Measurements from ENCODE around the gene QKI.

Gene QKI

GRCh38 chr6:163616452-163616851, 201.9 kb downstream of the QKI start:
- no peak overlapping the region for H3K27ac ChIP-seq (ENCODE audit: low read length)
- no peaks in the 10 kb centered on the region for H3K36me3 ChIP-seq (ENCODE audit: insufficient read depth, low read length)
- no peak for TF ChIP-seq CTCF (IDR thresholded peaks at IDR 0.05; ENCODE audit: borderline replicate concordance, extremely low read depth, low read length, poor library complexity, severe bottlenecking)
- no peak for TF ChIP-seq EZH2 (IDR thresholded peaks at IDR 0.05; ENCODE audit: borderline replicate concordance, low read depth, low read length, severe bottlenecking)
- no peak for DNase-seq
- H3K9ac ChIP-seq (ENCODE audit: low read depth, low read length): no peak overlapping the region
- no peaks in the 10 kb centered on the region for H3K79me2 ChIP-seq (ENCODE audit: insufficient read depth, low read length)
- peaks cover 4% of the 10 kb centered on the region for H3K9me3 ChIP-seq (ENCODE audit: insufficient read depth, low read length, severe bottlenecking)
- H4K20me1 ChIP-seq (ENCODE audit: insufficient read depth, low read length): no peaks in the 10 kb centered on the region
- H3K27me3 ChIP-seq (ENCODE audit: insufficient read depth, low read length, poor library complexity): no peaks in the 10 kb centered on the region
- H3K4me1 ChIP-seq (ENCODE audit: insufficient read depth, low read length): no peaks in the 10 kb centered on the region
- no peak overlapping the region for H3K4me2 ChIP-seq (ENCODE audit: insufficient read depth, low read length)
- ATAC-seq (ENCODE audit: insufficient read depth, low read depth): no peak
- H3K4me3 ChIP-seq (ENCODE audit: low read depth in 1 of 2, low read length in 2 of 2): no peak overlapping the region
- no peak overlapping the region for H2AFZ ChIP-seq (ENCODE audit: low read depth, low read length)

GRCh38 chr6:163617549-163617948, 203.0 kb downstream of the QKI start:
- H3K79me2 ChIP-seq (ENCODE audit: insufficient read depth, low read length): no peaks in the 10 kb centered on the region
- ATAC-seq (ENCODE audit: insufficient read depth, low read depth) (no peak), DNase-seq (no peak)
- no peak overlapping the region for H3K4me3 ChIP-seq (ENCODE audit: low read depth in 1 of 2, low read length in 2 of 2)
- H3K36me3 ChIP-seq (ENCODE audit: insufficient read depth, low read length): no peaks in the 10 kb centered on the region
- H4K20me1 ChIP-seq (ENCODE audit: insufficient read depth, low read length): no peaks in the 10 kb centered on the region
- no peak overlapping the region for H3K4me2 ChIP-seq (ENCODE audit: insufficient read depth, low read length)
- peaks cover 4% of the 10 kb centered on the region for H3K9me3 ChIP-seq (ENCODE audit: insufficient read depth, low read length, severe bottlenecking)
- TF ChIP-seq CTCF (IDR thresholded peaks at IDR 0.05; ENCODE audit: borderline replicate concordance, extremely low read depth, low read length, poor library complexity, severe bottlenecking) (no peak), EZH2 (IDR thresholded peaks at IDR 0.05; ENCODE audit: borderline replicate concordance, low read depth, low read length, severe bottlenecking) (no peak)
- no peak overlapping the region for H3K9ac ChIP-seq (ENCODE audit: low read depth, low read length)
- H3K4me1 ChIP-seq (ENCODE audit: insufficient read depth, low read length): no peaks in the 10 kb centered on the region
- no peak overlapping the region for H2AFZ ChIP-seq (ENCODE audit: low read depth, low read length)
- H3K27me3 ChIP-seq (ENCODE audit: insufficient read depth, low read length, poor library complexity): no peaks in the 10 kb centered on the region
- no peak overlapping the region for H3K27ac ChIP-seq (ENCODE audit: low read length)

GRCh38 chr6:163620101-163620500, 205.6 kb downstream of the QKI start:
- Histone ChIP-seq H3K36me3 (ENCODE audit: insufficient read depth, low read length) (no peaks in the 10 kb centered on the region), H3K79me2 (ENCODE audit: insufficient read depth, low read length) (no peaks in the 10 kb centered on the region), H2AFZ (ENCODE audit: low read depth, low read length) (no peak overlapping the region), H3K9me3 (ENCODE audit: insufficient read depth, low read length, severe bottlenecking) (peaks cover 4% of the 10 kb centered on the region), H3K27ac (ENCODE audit: low read length) (no peak overlapping the region), H4K20me1 (ENCODE audit: insufficient read depth, low read length) (no peaks in the 10 kb centered on the region), H3K4me2 (ENCODE audit: insufficient read depth, low read length) (no peak overlapping the region), H3K4me3 (ENCODE audit: low read depth in 1 of 2, low read length in 2 of 2) (no peak overlapping the region), H3K9ac (ENCODE audit: low read depth, low read length) (no peak overlapping the region), H3K4me1 (ENCODE audit: insufficient read depth, low read length) (no peaks in the 10 kb centered on the region), H3K27me3 (ENCODE audit: insufficient read depth, low read length, poor library complexity) (no peaks in the 10 kb centered on the region)
- no peak for TF ChIP-seq CTCF (IDR thresholded peaks at IDR 0.05; ENCODE audit: borderline replicate concordance, extremely low read depth, low read length, poor library complexity, severe bottlenecking)
- TF ChIP-seq EZH2 (IDR thresholded peaks at IDR 0.05; ENCODE audit: borderline replicate concordance, low read depth, low read length, severe bottlenecking): no peak
- no peak for DNase-seq
- no peak for ATAC-seq (ENCODE audit: insufficient read depth, low read depth)

All from DND-41 (cell line).